HG03439 (cell line): Measurements from ENCODE around the gene C6orf89.
"Not testable (repeated sequence)": the region's sequence is repeated elsewhere in the genome, so short reads cannot be mapped to it uniquely, and the experiment has no call there.

Experiments used
- ATAC-seq: cut with Tn5 transposase; IDR thresholded peaks from one replicate; pipeline ENCODE4 v1.9.1; 2021; ENCODE audit warnings: mild to moderate bottlenecking, moderate library complexity; ENCODE audit not compliant: unreplicated experiment

The C6orf89 gene

GRCh38 chr6:36886950-36887618, 1.3 kb downstream of the C6orf89 start:
- ATAC-seq, result no peak

- no peak for ATAC-seq
Observed at GRCh38 chr6:36888115-36888643, 2.4 kb downstream of the C6orf89 start.

GRCh38 chr6:36888654-36889481, 3.1 kb downstream of the C6orf89 start:
- ATAC-seq, result no peak

GRCh38 chr6:36890112-36890663, 4.4 kb downstream of the C6orf89 start:
- ATAC-seq, result no peak

GRCh38 chr6:36891153-36891552, 5.4 kb downstream of the C6orf89 start:
- ATAC-seq, result not testable (repeated sequence)

GRCh38 chr6:36893976-36894932, 8.5 kb downstream of the C6orf89 start:
- ATAC-seq, result no peak

- no peak for ATAC-seq
Observed at GRCh38 chr6:36897609-36898008, 11.9 kb downstream of the C6orf89 start.

GRCh38 chr6:36904114-36904513, 18.4 kb downstream of the C6orf89 start:
- ATAC-seq, result no peak

- ATAC-seq, result no peak
Observed at GRCh38 chr6:36904851-36905393, 19.2 kb downstream of the C6orf89 start.

GRCh38 chr6:36906539-36907325, 21.0 kb downstream of the C6orf89 start:
- no peak for ATAC-seq

GRCh38 chr6:36907781-36908180, 22.0 kb downstream of the C6orf89 start:
- no peak for ATAC-seq

- ATAC-seq, result no peak
Observed at GRCh38 chr6:36908747-36909146, 23.0 kb downstream of the C6orf89 start.

- ATAC-seq, result peak; percentile 6
Observed at GRCh38 chr6:36912030-36912454, 26.3 kb downstream of the C6orf89 start.

- peak; percentile 79 for ATAC-seq
Observed at GRCh38 chr6:36912586-36912985, 26.8 kb downstream of the C6orf89 start.

GRCh38 chr6:36913082-36913481, 27.3 kb downstream of the C6orf89 start:
- ATAC-seq, result no peak

GRCh38 chr6:36914227-36914794, 28.6 kb downstream of the C6orf89 start:
- ATAC-seq, result no peak

GRCh38 chr6:36915599-36915998, 29.8 kb downstream of the C6orf89 start:
- no peak for ATAC-seq

- no peak for ATAC-seq
Observed at GRCh38 chr6:36916126-36916525, 30.4 kb downstream of the C6orf89 start.

- no peak for ATAC-seq
Observed at GRCh38 chr6:36917541-36918193, 31.9 kb downstream of the C6orf89 start.
